A549 (cell line): ENCODE data around the gene OR52R1. TPM values are rescaled to one million over a fixed set of nuclear protein-coding genes. Genes with fewer than 3 reads are reported as not detected.

Source experiments
- ATAC-seq, 2 experiments: fragments of 200-7000 bp in 1 of 2; fragments of >200 bp in 1 of 2; cut with Nextera tagmentation in 1 of 2; cut with Tn5 transposase in 1 of 2; 3 replicates each; pipeline versions ENCODE4 v1.8.0 to v1.9.1; 2018 to 2020; ENCODE audit warnings: mild to moderate bottlenecking in 1 of 2, moderate library complexity in 1 of 2
- CTCF ChIA-PET: fragments of 300-600 bp; sonication (Branson Sonifier 250); formaldehyde crosslinking; extraction: SDS; loops from one replicate; lab custom pipeline; 2021; ENCODE audit warnings: antibody characterized with exemption, inconsistent platforms; lab: Yijun Ruan, JAX
- POLR2A ChIA-PET: fragments of 350-600 bp; formaldehyde crosslinking; extraction: SDS; loops from one replicate; lab custom pipeline; 2021; ENCODE audit warnings: antibody characterized with exemption, inconsistent platforms; lab: Yijun Ruan, JAX
- DNase-seq, 2 experiments: peaks; one replicate each; pipeline versions ENCODE4 v3.0.0 to v3.0.0-alpha.2; 2011 to 2016; ENCODE audit warnings: low read depth in 1 of 2, low spot score in 1 of 2
- FAIRE-seq: peaks from 2 replicates; lab custom pipeline; 2011; peaks lifted over from hg19 to GRCh38; lab: Jason Lieb, UNC
- H3K27ac ChIP-seq, 2 experiments: fragments of >200 bp; sonication (Bioruptor Twin); formaldehyde crosslinking; 3 replicates each; pipeline ENCODE4 v1.5.1; 2016 to 2017
- H3K4me1 ChIP-seq: fragments of >200 bp; sonication (Bioruptor Twin); formaldehyde crosslinking; 3 replicates; pipeline ENCODE4 v1.6.1; 2016
- H3K4me2 ChIP-seq: fragments of >200 bp; sonication (Bioruptor Twin); formaldehyde crosslinking; 3 replicates; pipeline ENCODE4 v1.6.1; 2016
- H3K4me3 ChIP-seq: fragments of >200 bp; sonication (Bioruptor Twin); formaldehyde crosslinking; 3 replicates; pipeline ENCODE4 v1.5.1; 2016
- H3K9me3 ChIP-seq: fragments of >200 bp; sonication (Bioruptor Twin); formaldehyde crosslinking; 3 replicates; pipeline ENCODE4 v1.6.1; 2016
- BHLHE40 ChIP-seq: IDR thresholded peaks from 2 replicates; pipeline ENCODE4 v1.6.1; 2012; ENCODE audit warnings: low read depth, low read length, inconsistent platforms
- CEBPB ChIP-seq, 2 experiments: fragments of >200 bp in 1 of 2; sonication (Bioruptor Twin) in 1 of 2; formaldehyde crosslinking in 1 of 2; IDR thresholded peaks; 2 replicates each; pipeline ENCODE4 v1.6.1; 2012 to 2016
- CHD2 ChIP-seq: fragments of 150-350 bp; IDR thresholded peaks from 2 replicates; pipeline ENCODE4 v1.6.1; 2014; ENCODE audit warnings: low read length; ENCODE audit not compliant: partially characterized antibody
- GATA3 ChIP-seq: IDR thresholded peaks from 2 replicates; pipeline ENCODE4 v1.6.1; 2012; ENCODE audit warnings: borderline replicate concordance
- HEYL ChIP-seq: fragments of 250-450 bp; sonication (Bioruptor Pico); IDR thresholded peaks from 2 replicates; pipeline ENCODE4 v1.8.0; 2021; ENCODE audit warnings: mild to moderate bottlenecking, moderate library complexity
- HOXB13 ChIP-seq: fragments of 250-450 bp; sonication (Bioruptor Pico); IDR thresholded peaks from 2 replicates; pipeline ENCODE4 v1.5.0; 2020; ENCODE audit warnings: low read depth, mild to moderate bottlenecking, moderate library complexity
- KDM5A ChIP-seq: fragments of 200-600 bp; sonication (generic); IDR thresholded peaks from 2 replicates; pipeline ENCODE4 v1.6.1; 2016; ENCODE audit warnings: antibody characterized with exemption, mild to moderate bottlenecking
- MAFK ChIP-seq: fragments of 450-650 bp; IDR thresholded peaks from 2 replicates; pipeline ENCODE4 v1.6.1; 2014; ENCODE audit not compliant: partially characterized antibody
- MAZ ChIP-seq: fragments of 150-350 bp; IDR thresholded peaks from 2 replicates; pipeline ENCODE4 v1.6.1; 2014; ENCODE audit warnings: antibody characterized with exemption, low read depth, low read length, borderline replicate concordance
- MYC ChIP-seq: IDR thresholded peaks from 2 replicates; pipeline ENCODE4 v1.6.1; 2012; ENCODE audit warnings: mild to moderate bottlenecking, inconsistent platforms, low read length, improper control_type of control experiment, borderline replicate concordance
- NPAS2 ChIP-seq: fragments of 250-450 bp; sonication (Bioruptor Pico); IDR thresholded peaks from 2 replicates; pipeline ENCODE4 v1.8.0; 2022; ENCODE audit warnings: mild to moderate bottlenecking, moderate library complexity, borderline replicate concordance
- RAD21 ChIP-seq, 2 experiments: fragments of >200 bp in 1 of 2; sonication (Bioruptor Twin) in 1 of 2; formaldehyde crosslinking in 1 of 2; IDR thresholded peaks in 1 of 2; conservative IDR thresholded peaks in 1 of 2; 2 replicates in 1 of 2; 3 replicates in 1 of 2; pipeline ENCODE4 v1.6.1; 2012 to 2018; ENCODE audit warnings: inconsistent platforms in 1 of 2
- RARB ChIP-seq: fragments of 250-450 bp; sonication (Bioruptor Pico); IDR thresholded peaks from 2 replicates; pipeline ENCODE4 v1.8.0; 2021; ENCODE audit warnings: mild to moderate bottlenecking, moderate library complexity
- ZFP36 ChIP-seq: fragments of 450-650 bp; IDR thresholded peaks from 2 replicates; pipeline ENCODE4 v1.6.1; 2014; ENCODE audit warnings: borderline replicate concordance; ENCODE audit not compliant: partially characterized antibody
- WGBS: methylation state at CpG from one replicate; pipeline ENCODE4 v1.1.6; 2017; ENCODE audit errors: missing lambda C conversion rate; 5-methylcytosine and 5-hydroxymethylcytosine counted together
- polyA plus RNA-seq, 4 experiments: library from polyadenylated mRNA; depleted of rRNA in 3 of 4; stranded (reverse); fragments of >200 nt; fragmentation: RNase III in 1 of 4; extraction: RNeasy Plus Mini Kit Qiagen cat#74134 plus additional on column Dnase treatment in 1 of 4; gene quantifications; 2 replicates in 3 of 4; 3 replicates in 1 of 4; pipeline ENCODE4 v1.2.3, GENCODE V29; 2011 to 2017
- TF ChIP-seq, protein P1 (sequence below): fragments of 200-600 bp; sonication (generic); IDR thresholded peaks from 2 replicates; pipeline ENCODE4 v1.6.1; 2016; ENCODE audit warnings: antibody characterized with exemption, mild to moderate bottlenecking, moderate library complexity
- TF ChIP-seq, protein P2 (sequence below): fragments of >200 bp; sonication (Bioruptor Twin); formaldehyde crosslinking; IDR thresholded peaks from 3 replicates; pipeline ENCODE4 v1.6.1; 2016
- TF ChIP-seq, protein P3 (sequence below): IDR thresholded peaks from 2 replicates; pipeline ENCODE4 v1.6.1; 2012

Gene OR52R1
- polyA plus RNA-seq, 2 of the 4 experiments (the other 2 are of a cell fraction) = not detected

DNA sequence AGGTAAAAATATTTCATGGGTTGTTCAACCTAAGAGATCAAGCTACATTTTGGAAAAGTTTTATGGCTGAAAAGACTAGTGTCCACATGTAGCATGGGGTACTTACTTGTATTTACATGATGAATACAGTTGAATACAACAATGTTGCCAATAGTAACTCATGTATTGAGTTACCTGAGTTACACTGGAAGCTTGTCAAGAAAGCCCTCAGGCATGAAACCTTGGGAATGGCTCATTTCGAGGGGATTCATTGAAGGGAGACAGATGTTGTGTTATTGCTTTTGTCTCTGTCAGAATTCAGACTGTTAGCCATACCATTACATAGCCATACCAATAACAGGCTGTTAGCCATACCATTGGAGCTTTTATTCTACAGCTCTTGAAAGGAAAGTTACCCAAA is 26.2 kb upstream of the OR52R1 start:
- H3K4me1 ChIP-seq = no peaks in the 10 kb centered on the region
- POLR2A ChIA-PET = interaction anchor here (0.6 kb wide), 1 partner anchor 223 kb away, joined by 4 read pairs; the partner anchor contains the start of gene TRIM68
- H3K27ac ChIP-seq = no peak overlapping the region
- CTCF ChIA-PET = interaction anchor here (1.1 kb wide), 1 partner anchor 193 kb away, joined by 3 read pairs; the partner anchor contains the start of gene OR51D1
- H3K4me2 ChIP-seq = no peak overlapping the region
- FAIRE-seq = no peak
- ATAC-seq = no peak
- DNase-seq = no peak
- no peaks in the 10 kb centered on the region for H3K9me3 ChIP-seq
- TF ChIP-seq MAFK (no peak), RARB (CRISPR knock-in tag) (no peak), KDM5A (no peak), HOXB13 (CRISPR knock-in tag) (no peak), MYC (no peak), CEBPB (IDR thresholded peaks at IDR 0.05) (no peak), MAZ (no peak), CHD2 (no peak), GATA3 (no peak)
- TF ChIP-seq, protein P1, sequence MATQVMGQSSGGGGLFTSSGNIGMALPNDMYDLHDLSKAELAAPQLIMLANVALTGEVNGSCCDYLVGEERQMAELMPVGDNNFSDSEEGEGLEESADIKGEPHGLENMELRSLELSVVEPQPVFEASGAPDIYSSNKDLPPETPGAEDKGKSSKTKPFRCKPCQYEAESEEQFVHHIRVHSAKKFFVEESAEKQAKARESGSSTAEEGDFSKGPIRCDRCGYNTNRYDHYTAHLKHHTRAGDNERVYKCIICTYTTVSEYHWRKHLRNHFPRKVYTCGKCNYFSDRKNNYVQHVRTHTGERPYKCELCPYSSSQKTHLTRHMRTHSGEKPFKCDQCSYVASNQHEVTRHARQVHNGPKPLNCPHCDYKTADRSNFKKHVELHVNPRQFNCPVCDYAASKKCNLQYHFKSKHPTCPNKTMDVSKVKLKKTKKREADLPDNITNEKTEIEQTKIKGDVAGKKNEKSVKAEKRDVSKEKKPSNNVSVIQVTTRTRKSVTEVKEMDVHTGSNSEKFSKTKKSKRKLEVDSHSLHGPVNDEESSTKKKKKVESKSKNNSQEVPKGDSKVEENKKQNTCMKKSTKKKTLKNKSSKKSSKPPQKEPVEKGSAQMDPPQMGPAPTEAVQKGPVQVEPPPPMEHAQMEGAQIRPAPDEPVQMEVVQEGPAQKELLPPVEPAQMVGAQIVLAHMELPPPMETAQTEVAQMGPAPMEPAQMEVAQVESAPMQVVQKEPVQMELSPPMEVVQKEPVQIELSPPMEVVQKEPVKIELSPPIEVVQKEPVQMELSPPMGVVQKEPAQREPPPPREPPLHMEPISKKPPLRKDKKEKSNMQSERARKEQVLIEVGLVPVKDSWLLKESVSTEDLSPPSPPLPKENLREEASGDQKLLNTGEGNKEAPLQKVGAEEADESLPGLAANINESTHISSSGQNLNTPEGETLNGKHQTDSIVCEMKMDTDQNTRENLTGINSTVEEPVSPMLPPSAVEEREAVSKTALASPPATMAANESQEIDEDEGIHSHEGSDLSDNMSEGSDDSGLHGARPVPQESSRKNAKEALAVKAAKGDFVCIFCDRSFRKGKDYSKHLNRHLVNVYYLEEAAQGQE = no peak
- TF ChIP-seq, protein P2, sequence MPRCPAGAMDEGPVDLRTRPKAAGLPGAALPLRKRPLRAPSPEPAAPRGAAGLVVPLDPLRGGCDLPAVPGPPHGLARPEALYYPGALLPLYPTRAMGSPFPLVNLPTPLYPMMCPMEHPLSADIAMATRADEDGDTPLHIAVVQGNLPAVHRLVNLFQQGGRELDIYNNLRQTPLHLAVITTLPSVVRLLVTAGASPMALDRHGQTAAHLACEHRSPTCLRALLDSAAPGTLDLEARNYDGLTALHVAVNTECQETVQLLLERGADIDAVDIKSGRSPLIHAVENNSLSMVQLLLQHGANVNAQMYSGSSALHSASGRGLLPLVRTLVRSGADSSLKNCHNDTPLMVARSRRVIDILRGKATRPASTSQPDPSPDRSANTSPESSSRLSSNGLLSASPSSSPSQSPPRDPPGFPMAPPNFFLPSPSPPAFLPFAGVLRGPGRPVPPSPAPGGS = no peak
- 0% methylated on average over 1 of the region's 1 CpG for WGBS
- no peak overlapping the region for H3K4me3 ChIP-seq

DNA sequence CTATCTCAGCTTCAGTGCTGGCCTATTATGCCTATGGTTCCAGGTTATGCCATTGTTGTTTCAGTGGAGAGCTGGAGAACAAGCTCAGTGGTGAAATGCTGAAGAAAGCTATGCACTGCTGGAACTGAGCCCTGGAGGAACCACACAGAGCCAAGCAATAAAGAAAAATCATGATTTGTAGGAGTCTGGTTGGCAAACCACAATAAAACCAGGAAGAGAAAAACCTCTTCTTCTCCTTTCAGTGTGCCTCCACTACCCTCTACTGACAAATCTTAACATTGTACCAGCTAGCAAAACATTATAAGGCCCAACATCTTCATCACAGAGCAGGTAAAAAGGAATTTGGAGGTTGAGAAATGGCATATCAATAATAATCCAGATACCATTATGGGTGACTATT is 22.2 kb upstream of the OR52R1 start:
- no peak for FAIRE-seq
- CTCF ChIA-PET = interaction anchor here (1.2 to 2.0 kb wide), 3 partner anchors 190 to 643 kb away, joined by 3 to 10 read pairs (median 8); partner anchors contain the start of gene OR51D1
- H3K27ac ChIP-seq = no peak overlapping the region
- no peak overlapping the region for H3K4me3 ChIP-seq
- no peak for TF ChIP-seq BHLHE40
- peak in 1 of 2 experiments; percentile 29; a peak in 1 of 5 replicates for TF ChIP-seq RAD21 (conservative IDR thresholded peaks at IDR 0.05 in 1 of 2, IDR thresholded peaks at IDR 0.05 in 1 of 2)
- TF ChIP-seq, all 56 proteins: peak for 1
- no peak for DNase-seq
- Histone ChIP-seq H3K4me1 (no peaks in the 10 kb centered on the region), H3K9me3 (no peaks in the 10 kb centered on the region), H3K4me2 (no peak overlapping the region)
- ATAC-seq = no peak
- POLR2A ChIA-PET = no interaction called here

DNA sequence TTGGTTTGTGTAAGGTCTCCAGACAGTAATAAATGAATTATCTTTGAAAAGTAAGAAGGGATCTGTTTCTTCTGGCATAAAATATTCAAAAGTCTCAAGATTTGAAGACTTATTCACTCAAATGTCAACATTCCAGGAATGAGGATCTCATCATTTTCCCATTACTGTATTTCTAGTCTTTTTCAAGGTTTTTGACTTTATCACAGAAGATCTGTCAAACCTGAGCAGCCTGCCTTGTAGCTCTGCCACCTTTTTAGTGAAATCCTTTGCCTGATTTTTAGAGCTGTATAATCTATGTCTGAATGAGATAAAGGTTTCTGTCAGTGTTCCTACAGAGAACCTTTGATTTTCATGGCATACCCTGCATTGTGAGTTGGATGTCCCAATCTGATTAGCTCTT is 21.0 kb upstream of the OR52R1 start:
- DNase-seq (no peak), ATAC-seq (no peak), FAIRE-seq (no peak)
- Histone ChIP-seq H3K27ac (no peak overlapping the region), H3K4me1 (no peaks in the 10 kb centered on the region), H3K4me3 (no peak overlapping the region), H3K4me2 (no peak overlapping the region), H3K9me3 (no peaks in the 10 kb centered on the region)
- TF ChIP-seq NPAS2 (CRISPR knock-in tag) (no peak), HEYL (CRISPR knock-in tag) (no peak), ZFP36 (no peak), CHD2 (no peak)
- TF ChIP-seq, protein P3, sequence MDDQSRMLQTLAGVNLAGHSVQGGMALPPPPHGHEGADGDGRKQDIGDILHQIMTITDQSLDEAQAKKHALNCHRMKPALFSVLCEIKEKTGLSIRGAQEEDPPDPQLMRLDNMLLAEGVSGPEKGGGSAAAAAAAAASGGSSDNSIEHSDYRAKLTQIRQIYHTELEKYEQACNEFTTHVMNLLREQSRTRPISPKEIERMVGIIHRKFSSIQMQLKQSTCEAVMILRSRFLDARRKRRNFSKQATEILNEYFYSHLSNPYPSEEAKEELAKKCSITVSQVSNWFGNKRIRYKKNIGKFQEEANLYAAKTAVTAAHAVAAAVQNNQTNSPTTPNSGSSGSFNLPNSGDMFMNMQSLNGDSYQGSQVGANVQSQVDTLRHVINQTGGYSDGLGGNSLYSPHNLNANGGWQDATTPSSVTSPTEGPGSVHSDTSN = no peak
- ChIA-PET CTCF (interaction anchor here (1.8 kb wide), 1 partner anchor 638 kb away, joined by 8 read pairs; no protein-coding TSS in a partner anchor), POLR2A (no interaction called here)
